Measurements from ENCODE around the gene BTBD9. TPM values are rescaled to one million over a fixed set of nuclear protein-coding genes. Genes with fewer than 3 reads are reported as not detected.

The BTBD9 gene
- total RNA-seq, 1 experiment from 2014 or later = 19.4 TPM

DNA sequence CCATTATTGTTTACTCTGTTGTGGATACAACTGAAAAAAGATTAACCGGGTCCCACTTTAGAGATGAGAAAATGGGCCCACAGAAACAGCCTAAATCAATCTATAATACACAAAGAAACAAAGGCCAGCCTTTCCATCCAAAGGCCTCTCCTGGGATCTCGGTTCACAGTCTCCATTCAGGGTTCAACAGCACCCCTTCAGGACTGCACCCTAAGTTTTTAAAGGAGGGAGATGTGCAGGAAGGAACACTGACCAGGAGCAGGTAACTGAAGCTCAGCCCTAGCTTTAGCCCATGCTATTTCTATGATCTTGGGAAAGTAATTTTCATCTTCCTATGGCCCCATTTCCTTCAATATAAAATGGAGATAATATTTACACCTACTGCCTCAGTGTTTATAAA is 147.7 kb downstream of the BTBD9 start:
- H3K4me3 Mint-ChIP-seq (ENCODE audit: low read depth, unreplicated experiment) = no peak overlapping the region
- intact Hi-C loops (cut with micrococcal nuclease; ENCODE audit: unreplicated experiment) = loop anchor here (5.0 to 10.0 kb wide), 2 partner anchors 180 to 797 kb away; partner anchors contain the start of gene MDGA1
- H3K36me3 Mint-ChIP-seq (ENCODE audit: insufficient read depth, unreplicated experiment) = no peaks in the 10 kb centered on the region
- no peak for DNase-seq
- H3K27me3 Mint-ChIP-seq (ENCODE audit: unreplicated experiment) = no peaks in the 10 kb centered on the region
- CTCF ChIA-PET = interaction anchor here (0.5 to 0.6 kb wide), 2 partner anchors 544 to 1167 kb away, joined by 3 to 4 read pairs; no protein-coding TSS in a partner anchor
- H3K27ac Mint-ChIP-seq (ENCODE audit: unreplicated experiment) = no peak overlapping the region
- no peaks in the 10 kb centered on the region for H3K9me3 Mint-ChIP-seq (ENCODE audit: low read depth, unreplicated experiment)
- no peak for TF ChIP-seq CTCF (IDR thresholded peaks at IDR 0.05; ENCODE audit: unreplicated experiment)
- BruUV-seq (replicated peaks) = no TSS peak
- peaks cover 7% of the 10 kb centered on the region for H3K4me1 Mint-ChIP-seq (ENCODE audit: low read depth, unreplicated experiment)

DNA sequence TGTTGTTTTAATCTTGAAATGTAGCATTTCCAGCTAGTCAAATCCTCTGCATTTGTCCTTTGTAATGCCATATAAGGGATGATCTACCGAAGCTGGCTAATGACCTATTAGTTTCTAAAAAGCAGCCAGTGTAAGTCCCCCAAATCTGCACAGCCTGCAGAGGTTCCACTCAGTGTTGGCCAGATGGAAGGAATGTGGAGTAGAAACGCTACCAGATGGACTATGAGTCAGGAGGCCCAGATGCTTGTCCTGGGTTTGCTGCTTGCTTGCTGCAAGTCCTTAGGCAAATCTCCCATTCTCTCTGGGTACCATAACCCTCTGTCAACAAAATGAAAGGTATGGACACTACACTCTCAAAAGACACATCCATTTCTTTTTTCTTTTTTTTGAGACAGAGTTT is 149.8 kb downstream of the BTBD9 start:
- TF ChIP-seq CTCF (IDR thresholded peaks at IDR 0.05; ENCODE audit: unreplicated experiment) = no peak
- peaks cover 7% of the 10 kb centered on the region for H3K4me1 Mint-ChIP-seq (ENCODE audit: low read depth, unreplicated experiment)
- DNase-seq = no peak
- no peaks in the 10 kb centered on the region for H3K9me3 Mint-ChIP-seq (ENCODE audit: low read depth, unreplicated experiment)
- CTCF ChIA-PET = interaction anchor here (0.6 to 0.7 kb wide), 2 partner anchors 19 to 478 kb away, joined by 3 to 4 read pairs; no protein-coding TSS in a partner anchor
- H3K36me3 Mint-ChIP-seq (ENCODE audit: insufficient read depth, unreplicated experiment) = no peaks in the 10 kb centered on the region
- BruUV-seq (replicated peaks) = no TSS peak
- H3K4me3 Mint-ChIP-seq (ENCODE audit: low read depth, unreplicated experiment) = no peak overlapping the region
- no peak overlapping the region for H3K27ac Mint-ChIP-seq (ENCODE audit: unreplicated experiment)
- intact Hi-C loops (cut with micrococcal nuclease; ENCODE audit: unreplicated experiment) = loop anchor here (5.0 to 10.0 kb wide), 2 partner anchors 182 to 795 kb away; partner anchors contain the start of gene MDGA1
- no peaks in the 10 kb centered on the region for H3K27me3 Mint-ChIP-seq (ENCODE audit: unreplicated experiment)

DNA sequence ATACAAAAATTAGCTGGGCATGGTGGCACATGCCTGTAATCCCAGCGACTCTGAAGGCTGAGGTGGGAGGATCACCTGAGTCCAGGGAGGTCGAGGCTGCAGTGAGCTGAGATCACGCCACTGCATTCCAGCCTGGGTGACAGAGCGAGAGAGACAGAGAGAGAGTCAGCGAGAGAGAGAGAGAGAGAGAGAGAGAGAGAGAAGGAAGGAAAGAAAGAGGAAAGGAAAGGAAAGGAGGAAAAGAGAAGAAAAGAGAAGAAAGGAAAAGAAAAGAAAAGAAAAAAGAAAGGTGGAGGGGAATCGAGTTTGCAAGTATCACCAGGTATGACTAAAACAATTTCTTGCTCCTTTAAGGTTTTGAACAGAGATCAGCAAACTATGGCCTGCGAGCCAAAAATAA is 152.3 kb downstream of the BTBD9 start:
- no peak for TF ChIP-seq CTCF (IDR thresholded peaks at IDR 0.05; ENCODE audit: unreplicated experiment)
- no peaks in the 10 kb centered on the region for H3K36me3 Mint-ChIP-seq (ENCODE audit: insufficient read depth, unreplicated experiment)
- CTCF ChIA-PET = no interaction called here
- H3K4me3 Mint-ChIP-seq (ENCODE audit: low read depth, unreplicated experiment) = no peak overlapping the region
- peaks cover 7% of the 10 kb centered on the region for H3K4me1 Mint-ChIP-seq (ENCODE audit: low read depth, unreplicated experiment)
- BruUV-seq (replicated peaks) = no TSS peak
- H3K27ac Mint-ChIP-seq (ENCODE audit: unreplicated experiment) = no peak overlapping the region
- DNase-seq = no peak
- H3K9me3 Mint-ChIP-seq (ENCODE audit: low read depth, unreplicated experiment) = no peaks in the 10 kb centered on the region
- intact Hi-C loops (cut with micrococcal nuclease; ENCODE audit: unreplicated experiment) = no loop called here
- H3K27me3 Mint-ChIP-seq (ENCODE audit: unreplicated experiment) = no peaks in the 10 kb centered on the region

DNA sequence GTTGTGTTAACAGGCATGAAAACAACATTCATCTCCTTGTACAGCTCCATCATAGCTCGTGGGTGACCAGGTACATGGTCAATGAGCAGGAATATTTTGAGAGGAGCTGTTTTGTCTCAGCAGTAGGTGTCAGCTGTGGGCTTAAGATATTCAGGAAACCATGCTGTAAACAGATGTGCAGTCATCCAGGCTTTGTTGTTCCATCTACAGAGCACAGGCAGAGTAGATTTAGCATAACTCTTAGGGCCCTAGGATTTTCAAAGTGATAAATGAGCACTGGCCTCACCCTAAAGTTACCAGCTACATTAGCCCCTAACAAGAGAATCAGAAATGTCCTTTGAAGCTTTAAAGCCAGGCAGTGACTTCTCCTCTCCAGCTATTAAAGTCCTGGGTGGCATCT is 154.2 kb downstream of the BTBD9 start:
- BruUV-seq (replicated peaks) = no TSS peak
- no peak overlapping the region for H3K4me3 Mint-ChIP-seq (ENCODE audit: low read depth, unreplicated experiment)
- CTCF ChIA-PET = no interaction called here

More for the DNA sequence above, 154.2 kb downstream of the BTBD9 start:
- Mint-ChIP-seq H3K36me3 (ENCODE audit: insufficient read depth, unreplicated experiment) (no peaks in the 10 kb centered on the region), H3K4me1 (ENCODE audit: low read depth, unreplicated experiment) (peaks cover under 1% of the 10 kb centered on the region), H3K27me3 (ENCODE audit: unreplicated experiment) (no peaks in the 10 kb centered on the region), H3K9me3 (ENCODE audit: low read depth, unreplicated experiment) (no peaks in the 10 kb centered on the region), H3K27ac (ENCODE audit: unreplicated experiment) (no peak overlapping the region)
- DNase-seq = no peak
- TF ChIP-seq CTCF (IDR thresholded peaks at IDR 0.05; ENCODE audit: unreplicated experiment) = no peak
- intact Hi-C loops (cut with micrococcal nuclease; ENCODE audit: unreplicated experiment) = no loop called here

Data from Calu3 (cell line).